HEK293T (cell line): ENCODE results near the gene PLEKHM2.

Experiments
- CTCF ChIA-PET: fragments of 350-600 bp; formaldehyde crosslinking; extraction: SDS; loops from one replicate; lab custom pipeline; 2021; ENCODE audit warnings: antibody characterized with exemption, inconsistent platforms; lab: Yijun Ruan, JAX
- POLR2A ChIA-PET: fragments of 350-600 bp; formaldehyde crosslinking; extraction: SDS; loops from one replicate; lab custom pipeline; 2020; ENCODE audit warnings: antibody characterized with exemption, inconsistent platforms; lab: Yijun Ruan, JAX
- DNase-seq: peaks from one replicate; pipeline ENCODE4 v3.0.0; 2012; ENCODE audit warnings: mixed read lengths; ENCODE audit errors: extremely low spot score
- ARNT ChIP-seq: fragments of 450-650 bp; IDR thresholded peaks from 2 replicates; pipeline ENCODE4 v1.6.1; 2017; ENCODE audit warnings: mild to moderate bottlenecking
- BHLHE40 ChIP-seq: fragments of 450-650 bp; IDR thresholded peaks from 2 replicates; pipeline ENCODE4 v1.6.1; 2016; ENCODE audit warnings: mild to moderate bottlenecking, moderate library complexity, borderline replicate concordance
- CTBP1 ChIP-seq: fragments of 450-650 bp; IDR thresholded peaks from 2 replicates; pipeline ENCODE4 v1.6.1; 2016; ENCODE audit warnings: borderline replicate concordance
- ELF4 ChIP-seq: fragments of 450-650 bp; IDR thresholded peaks from 2 replicates; pipeline ENCODE4 v1.6.1; 2017; ENCODE audit warnings: antibody characterized with exemption
- FOXA1 ChIP-seq: fragments of 450-650 bp; IDR thresholded peaks from 2 replicates; pipeline ENCODE4 v1.6.1; 2016; ENCODE audit warnings: mild to moderate bottlenecking
- FOXK2 ChIP-seq: fragments of 450-650 bp; IDR thresholded peaks from 2 replicates; pipeline ENCODE4 v1.6.1; 2016; ENCODE audit warnings: mild to moderate bottlenecking
- FOXM1 ChIP-seq: fragments of 450-650 bp; IDR thresholded peaks from 2 replicates; pipeline ENCODE4 v1.6.1; 2017; ENCODE audit warnings: mild to moderate bottlenecking, borderline replicate concordance
- HDGF ChIP-seq: fragments of 450-650 bp; IDR thresholded peaks from 2 replicates; pipeline ENCODE4 v1.6.1; 2017; ENCODE audit warnings: antibody characterized with exemption, borderline replicate concordance
- L3MBTL2 ChIP-seq: fragments of 450-650 bp; conservative IDR thresholded peaks from 2 replicates; pipeline ENCODE4 v1.6.1; 2016; ENCODE audit warnings: mild to moderate bottlenecking
- LEF1 ChIP-seq: fragments of 450-650 bp; IDR thresholded peaks from 2 replicates; pipeline ENCODE4 v1.6.1; 2017; ENCODE audit warnings: mild to moderate bottlenecking, borderline replicate concordance
- NFRKB ChIP-seq: fragments of 450-650 bp; IDR thresholded peaks from 2 replicates; pipeline ENCODE4 v1.6.1; 2016; ENCODE audit warnings: mild to moderate bottlenecking, moderate library complexity
- SP1 ChIP-seq: fragments of 450-650 bp; IDR thresholded peaks from 2 replicates; pipeline ENCODE4 v1.6.1; 2017
- SUZ12 ChIP-seq: fragments of 450-650 bp; IDR thresholded peaks from 2 replicates; pipeline ENCODE4 v1.6.1; 2016; ENCODE audit warnings: mild to moderate bottlenecking
- TARDBP ChIP-seq: fragments of 450-650 bp; IDR thresholded peaks from 2 replicates; pipeline ENCODE4 v1.6.1; 2016
- ZNF384 ChIP-seq: fragments of 450-650 bp; IDR thresholded peaks from 2 replicates; pipeline ENCODE4 v1.6.1; 2016
- TF ChIP-seq, protein P1 (sequence below): fragments of 450-650 bp; IDR thresholded peaks from 2 replicates; pipeline ENCODE4 v1.6.1; 2016

PLEKHM2 gene

DNA sequence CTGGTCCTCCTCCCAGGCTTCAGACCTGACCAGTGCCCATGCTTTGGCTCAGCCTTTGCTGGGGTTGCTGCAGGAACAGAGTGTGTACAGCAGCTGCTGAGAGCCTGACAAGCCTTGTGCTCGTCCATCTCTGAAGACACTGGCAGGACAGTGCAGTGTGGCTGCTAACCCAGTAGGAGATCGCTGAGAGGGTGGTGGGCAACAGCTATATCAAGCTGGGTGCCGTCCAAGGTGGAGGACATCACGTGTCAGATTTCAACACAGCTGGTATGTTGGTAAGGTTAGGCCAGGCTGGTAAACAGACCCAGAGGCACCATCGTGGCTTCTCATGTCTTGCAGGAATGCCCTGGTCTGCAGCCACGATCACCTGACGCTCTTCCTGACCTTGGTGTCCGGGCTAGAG is 34.1 kb downstream of the PLEKHM2 start:
- no peak for TF ChIP-seq SUZ12
- no peak for TF ChIP-seq LEF1
- POLR2A ChIA-PET: no interaction called here
- CTCF ChIA-PET: no interaction called here

DNA sequence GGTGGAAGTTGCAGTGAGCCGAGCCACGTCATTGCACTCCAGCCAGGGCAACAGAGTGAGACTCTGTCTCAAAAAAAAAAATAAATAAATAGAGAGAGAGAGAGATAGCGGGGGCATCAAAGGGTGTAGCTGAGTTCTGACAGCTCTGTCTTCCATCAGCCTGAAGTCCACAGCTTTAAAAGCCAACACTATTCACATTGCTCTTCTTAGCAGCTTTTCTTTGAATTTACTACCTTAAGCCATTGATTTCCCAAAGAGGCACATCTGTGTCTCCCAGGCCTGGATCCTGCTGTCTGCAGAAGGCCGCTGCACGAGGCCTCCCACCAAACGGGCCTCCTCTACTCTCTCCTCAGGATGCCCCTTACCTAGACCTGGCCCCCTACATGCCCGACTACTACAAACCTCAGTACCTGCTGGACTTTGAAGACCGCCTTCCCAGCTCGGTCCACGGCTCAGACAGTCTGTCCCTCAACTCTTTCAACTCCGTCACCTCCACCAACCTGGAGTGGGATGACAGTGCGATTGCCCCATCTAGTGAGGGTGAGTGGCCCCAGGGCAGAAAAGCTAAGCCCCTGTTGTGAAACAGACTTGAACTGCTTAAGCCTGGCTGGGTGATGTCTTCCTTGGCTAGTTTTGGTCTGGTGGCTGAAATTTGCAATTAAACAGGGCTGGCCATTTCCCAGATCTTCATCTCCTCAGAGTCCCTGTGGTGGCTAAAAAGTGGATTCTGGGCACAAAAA is 35.4 kb downstream of the PLEKHM2 start:
- TF ChIP-seq CTBP1: no peak
- TF ChIP-seq LEF1: no peak
- TF ChIP-seq ZNF384: no peak
- TF ChIP-seq ELF4: no peak
- TF ChIP-seq, protein P1, sequence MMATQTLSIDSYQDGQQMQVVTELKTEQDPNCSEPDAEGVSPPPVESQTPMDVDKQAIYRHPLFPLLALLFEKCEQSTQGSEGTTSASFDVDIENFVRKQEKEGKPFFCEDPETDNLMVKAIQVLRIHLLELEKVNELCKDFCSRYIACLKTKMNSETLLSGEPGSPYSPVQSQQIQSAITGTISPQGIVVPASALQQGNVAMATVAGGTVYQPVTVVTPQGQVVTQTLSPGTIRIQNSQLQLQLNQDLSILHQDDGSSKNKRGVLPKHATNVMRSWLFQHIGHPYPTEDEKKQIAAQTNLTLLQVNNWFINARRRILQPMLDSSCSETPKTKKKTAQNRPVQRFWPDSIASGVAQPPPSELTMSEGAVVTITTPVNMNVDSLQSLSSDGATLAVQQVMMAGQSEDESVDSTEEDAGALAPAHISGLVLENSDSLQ: no peak
- POLR2A ChIA-PET: no interaction called here
- DNase-seq: no peak
- CTCF ChIA-PET: interaction anchor here (1.1 kb wide), 1 partner anchor 22 kb away, joined by 3 read pairs; no protein-coding TSS in a partner anchor

More for the DNA sequence above, 34.1 kb downstream of the PLEKHM2 start:
- DNase-seq: no peak

DNA sequence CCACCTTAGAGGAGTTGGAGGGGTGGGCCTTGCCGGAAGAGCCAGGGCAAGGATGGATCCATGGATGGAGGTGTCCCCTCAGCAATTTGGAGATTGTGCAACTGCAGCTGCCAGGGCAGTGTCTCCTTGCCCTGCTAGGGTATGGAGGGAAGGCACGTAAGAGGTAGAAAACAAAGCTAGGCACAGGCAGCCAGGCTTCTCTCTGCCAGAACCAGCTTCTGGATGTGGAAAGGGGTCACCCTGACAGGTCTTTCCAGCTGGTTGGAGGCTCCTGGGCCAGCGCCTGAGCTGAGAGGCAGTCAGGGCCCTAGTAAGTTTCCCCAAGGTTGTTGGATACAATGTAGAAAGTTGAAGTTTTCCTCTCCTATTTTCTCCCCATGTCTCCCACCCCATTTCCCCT is 36.7 kb downstream of the PLEKHM2 start:
- no peak for TF ChIP-seq BHLHE40
- no peak for TF ChIP-seq FOXK2
- TF ChIP-seq, protein P1: no peak
- DNase-seq: no peak
- ChIA-PET CTCF (interaction anchor here (1.1 kb wide), 2 partner anchors 16 to 20 kb away, joined by 3 to 4 read pairs; no protein-coding TSS in a partner anchor), POLR2A (no interaction called here)

DNA sequence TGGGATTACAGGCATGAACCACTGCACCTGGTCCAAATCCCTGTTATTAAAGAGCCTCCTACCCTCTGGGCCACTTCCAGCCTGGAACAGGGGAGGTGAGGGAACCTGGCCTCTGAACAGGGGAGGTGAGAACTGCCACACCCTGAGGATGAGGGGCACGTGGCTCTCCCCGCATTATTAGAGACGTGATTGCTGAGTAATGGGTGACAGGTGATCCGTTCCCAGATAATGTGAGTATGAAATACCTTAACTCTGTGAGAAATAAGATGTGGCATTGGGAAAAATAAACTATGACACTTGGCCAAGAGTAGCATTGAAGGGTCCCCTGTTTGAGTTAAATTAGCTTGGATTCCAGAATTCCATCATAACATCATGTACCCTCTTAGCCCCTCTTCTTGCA is 38.3 kb downstream of the PLEKHM2 start:
- CTCF ChIA-PET: interaction anchor here (1.7 kb wide), 1 partner anchor 19 kb away, joined by 5 read pairs; no protein-coding TSS in a partner anchor
- DNase-seq: no peak
- TF ChIP-seq ELF4 (no peak), SUZ12 (no peak), SP1 (no peak), NFRKB (no peak), L3MBTL2 (no peak), ZNF384 (no peak), FOXA1 (no peak), TARDBP (no peak), LEF1 (no peak), ARNT (no peak)
- POLR2A ChIA-PET: no interaction called here

DNA sequence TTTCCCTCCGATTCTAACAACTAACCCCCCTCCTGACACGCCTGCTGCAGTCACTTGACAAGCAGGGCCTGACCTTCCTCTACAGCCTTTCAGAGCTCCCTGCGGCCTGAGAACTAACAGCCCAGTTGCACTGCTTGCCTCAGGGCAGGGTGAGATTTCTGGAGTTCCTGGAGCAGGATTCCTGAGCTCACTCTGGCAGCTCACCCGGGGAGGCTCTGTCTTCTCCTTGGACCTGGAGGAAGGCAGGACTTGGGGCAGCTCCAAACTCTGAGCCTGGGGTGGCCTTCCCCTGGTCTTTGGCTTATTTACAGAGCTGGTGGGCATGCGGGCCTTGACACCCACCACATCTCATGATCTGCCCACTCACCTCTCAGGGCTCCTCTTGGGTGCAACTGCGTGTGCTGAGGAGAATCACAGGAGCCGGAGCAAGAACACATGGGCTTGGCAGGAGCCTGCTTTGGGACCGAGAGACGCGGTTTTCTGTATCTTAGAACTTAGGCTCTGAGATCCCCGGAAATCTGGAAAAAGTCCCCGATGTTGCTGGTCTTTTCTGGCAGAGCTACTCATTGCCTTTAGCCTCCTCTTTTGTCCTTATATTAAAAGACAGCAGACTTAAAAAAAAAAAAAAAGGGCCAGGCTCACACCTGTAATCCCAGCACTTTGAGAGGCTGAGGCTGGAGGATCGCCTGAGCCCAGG is 38.9 kb downstream of the PLEKHM2 start:
- POLR2A ChIA-PET: no interaction called here
- TF ChIP-seq FOXA1: no peak
- no peak for TF ChIP-seq ZNF384
- no peak for TF ChIP-seq ARNT
- DNase-seq: no peak
- CTCF ChIA-PET: interaction anchor here (1.7 kb wide), 1 partner anchor 18 kb away, joined by 5 read pairs; no protein-coding TSS in a partner anchor

DNA sequence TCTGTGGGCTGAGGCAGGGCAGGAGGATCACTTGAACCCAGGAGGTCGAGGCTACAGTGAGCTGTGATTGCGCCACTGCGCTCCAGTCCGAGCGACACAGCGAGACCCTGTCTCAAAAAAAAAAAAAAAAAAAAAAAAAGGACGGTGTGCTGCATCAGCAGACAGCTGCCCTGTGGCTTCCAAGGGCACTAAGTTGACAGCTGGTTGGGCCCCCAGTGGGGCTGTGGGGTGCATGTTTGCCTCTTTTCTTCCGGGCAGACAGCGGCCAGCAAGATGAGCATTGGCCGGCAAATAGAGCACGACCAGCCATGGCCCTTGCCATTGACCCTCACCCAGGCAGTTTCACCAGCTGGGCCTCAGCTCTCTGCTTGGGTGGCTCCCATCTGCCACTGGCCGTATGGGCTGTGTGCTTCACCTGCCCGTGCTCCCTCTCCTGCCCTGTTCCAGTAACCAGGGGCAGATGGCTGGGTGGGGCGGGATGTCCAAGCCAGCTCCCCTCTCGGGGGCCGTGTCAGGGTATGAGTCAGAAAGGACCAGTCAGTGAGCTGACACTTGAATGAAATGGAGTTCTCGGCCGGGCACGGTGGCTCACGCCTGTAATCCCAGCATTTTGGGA is 39.6 kb downstream of the PLEKHM2 start:
- TF ChIP-seq ARNT: no peak
- TF ChIP-seq, protein P1: no peak
- TF ChIP-seq NFRKB: no peak
- no peak for TF ChIP-seq ZNF384
- TF ChIP-seq LEF1: no peak
- no peak for TF ChIP-seq L3MBTL2
- TF ChIP-seq BHLHE40: no peak
- no peak for TF ChIP-seq CTBP1
- TF ChIP-seq ELF4: no peak
- TF ChIP-seq HDGF: no peak
- no peak for TF ChIP-seq TARDBP
- TF ChIP-seq FOXA1: no peak
- no peak for TF ChIP-seq FOXM1
- no peak for TF ChIP-seq SP1
- no peak for TF ChIP-seq SUZ12
- TF ChIP-seq FOXK2: no peak
- ChIA-PET CTCF (interaction anchor here (1.7 kb wide), 1 partner anchor 18 kb away, joined by 5 read pairs; no protein-coding TSS in a partner anchor), POLR2A (no interaction called here)
- DNase-seq: no peak
